Testis (tissue), 2 donors: Measurements from ENCODE around the gene STYX.

Experiments
- POLR2A ChIP-seq: fragments of 450-650 bp; IDR thresholded peaks from one replicate; pipeline ENCODE4 v1.6.1; 2017; ENCODE audit warnings: antibody characterized with exemption, mild to moderate bottlenecking, moderate library complexity
- TF ChIP-seq, protein P1 (sequence below), 3 experiments: fragments of 450-650 bp in 2 of 3; fragments of 200-600 bp in 1 of 3; sonication (generic) in 1 of 3; IDR thresholded peaks; one replicate each; pipeline ENCODE4 v1.5.1; 2016 to 2019; ENCODE audit warnings: antibody characterized with exemption in 3 of 3, mild to moderate bottlenecking in 2 of 3, moderate library complexity in 1 of 3

DNA sequence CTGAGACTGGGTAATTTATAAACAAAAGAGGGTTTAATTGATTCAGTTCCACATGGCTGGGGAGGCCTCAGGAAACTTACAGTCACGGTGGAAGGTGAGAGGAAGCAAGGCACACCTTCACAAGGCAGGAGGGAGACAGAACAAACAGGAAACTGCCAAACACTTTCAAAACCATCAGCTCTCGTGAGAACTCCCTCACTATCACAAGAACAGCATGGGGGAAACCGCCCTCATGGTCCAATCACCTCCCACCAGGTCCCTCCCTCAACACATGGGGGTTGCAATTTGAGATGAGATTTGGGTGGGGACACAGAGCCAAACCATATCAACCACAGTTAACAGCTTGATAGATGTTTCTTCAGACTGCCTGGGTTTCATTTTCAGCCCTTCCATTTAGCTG is 67.7 kb downstream of the STYX start:
- TF ChIP-seq, protein P1, sequence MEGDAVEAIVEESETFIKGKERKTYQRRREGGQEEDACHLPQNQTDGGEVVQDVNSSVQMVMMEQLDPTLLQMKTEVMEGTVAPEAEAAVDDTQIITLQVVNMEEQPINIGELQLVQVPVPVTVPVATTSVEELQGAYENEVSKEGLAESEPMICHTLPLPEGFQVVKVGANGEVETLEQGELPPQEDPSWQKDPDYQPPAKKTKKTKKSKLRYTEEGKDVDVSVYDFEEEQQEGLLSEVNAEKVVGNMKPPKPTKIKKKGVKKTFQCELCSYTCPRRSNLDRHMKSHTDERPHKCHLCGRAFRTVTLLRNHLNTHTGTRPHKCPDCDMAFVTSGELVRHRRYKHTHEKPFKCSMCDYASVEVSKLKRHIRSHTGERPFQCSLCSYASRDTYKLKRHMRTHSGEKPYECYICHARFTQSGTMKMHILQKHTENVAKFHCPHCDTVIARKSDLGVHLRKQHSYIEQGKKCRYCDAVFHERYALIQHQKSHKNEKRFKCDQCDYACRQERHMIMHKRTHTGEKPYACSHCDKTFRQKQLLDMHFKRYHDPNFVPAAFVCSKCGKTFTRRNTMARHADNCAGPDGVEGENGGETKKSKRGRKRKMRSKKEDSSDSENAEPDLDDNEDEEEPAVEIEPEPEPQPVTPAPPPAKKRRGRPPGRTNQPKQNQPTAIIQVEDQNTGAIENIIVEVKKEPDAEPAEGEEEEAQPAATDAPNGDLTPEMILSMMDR (IDR thresholded peaks at IDR 0.05): no peak
- TF ChIP-seq POLR2A: no peak
